ENCODE measurements around the gene ABCC1. TPM values are rescaled to one million over a fixed set of nuclear protein-coding genes. Genes with fewer than 3 reads are reported as not detected.

The ABCC1 gene
- total and polyA plus RNA-seq, 2 of the 8 experiments (the other 6 are each of a cell fraction or from before 2014, with no cell fraction given), result 42.6 to 66.8 TPM

GRCh38 chr16:16005721-16006120 lies 56.3 kb downstream of the ABCC1 start:
- POLR2A ChIA-PET (ENCODE audit: partially characterized antibody), result interaction anchor here (1.9 kb wide), 1 partner anchor 17 kb away, joined by 6 read pairs; no protein-coding TSS in a partner anchor
- no peak for DNase-seq (ENCODE audit: low read depth in 1 of 2, low spot score in 2 of 2)
- no peak for FAIRE-seq
- Histone ChIP-seq H3K79me2 (ENCODE audit: control insufficient read depth in 1 of 2, insufficient read depth in 2 of 2, low read length in 2 of 2) (peaks cover 0 to 49% of the 10 kb centered on the region in 2 experiments; a peak in 2 of 4 replicates), H3K18ac (ENCODE audit: extremely low read depth, low read length) (no peak overlapping the region), H2AFZ (ENCODE audit: low read length) (no peak overlapping the region), H3K79me1 (ENCODE audit: low read depth, low read length) (peaks cover 4% of the 10 kb centered on the region), H3K9me3 (ENCODE audit: insufficient read depth in 2 of 2, low read depth in 1 of 2, low read length in 1 of 2) (no peaks in the 10 kb centered on the region), H2BK15ac (ENCODE audit: low read length) (no peak overlapping the region), H4K91ac (replicated peaks; ENCODE audit: insufficient read length, low read length) (no peak overlapping the region), H2BK20ac (ENCODE audit: low read length) (no peak overlapping the region), H3K27ac (ENCODE audit: low read depth, low read length) (no peak overlapping the region), H3K56ac (replicated peaks; ENCODE audit: insufficient read length, low read depth, low read length) (no peak overlapping the region), H2BK12ac (ENCODE audit: low read depth, low read length) (no peak overlapping the region), H4K5ac (ENCODE audit: insufficient read length, low read depth, low read length) (no peak overlapping the region), H4K20me1 (replicated peaks in 1 of 2; ENCODE audit: control insufficient read depth in 1 of 2, insufficient read depth in 2 of 2, low read length in 2 of 2) (peaks cover 3 to 19% of the 10 kb centered on the region in 2 experiments), H3K4me3 (ENCODE audit: extremely low read depth in 1 of 4, insufficient read depth in 2 of 4, low read depth in 3 of 4, low read length in 4 of 4) (no peak overlapping the region), H2AK5ac (ENCODE audit: low read depth, low read length) (no peak overlapping the region), H4K8ac (ENCODE audit: extremely low read depth, insufficient read depth, low read length) (no peak overlapping the region), H3K23me2 (ENCODE audit: low read depth, low read length) (peaks cover 13% of the 10 kb centered on the region; the same call in 1 of the 2 replicates), H3K9ac (replicated peaks in 1 of 4; ENCODE audit: extremely low read depth in 1 of 4, low read depth in 3 of 4, low read length in 3 of 4) (no peak overlapping the region), H2BK5ac (ENCODE audit: low read depth, low read length) (no peak overlapping the region), H3K23ac (ENCODE audit: insufficient read length) (no peak overlapping the region), H3K14ac (ENCODE audit: insufficient read length) (no peak overlapping the region), H3K4ac (replicated peaks; ENCODE audit: insufficient read length, low read depth, low read length) (no peak overlapping the region), H3K36me3 (ENCODE audit: control insufficient read depth in 2 of 4, insufficient read depth in 4 of 4, low read length in 3 of 4) (peaks cover 2 to 17% (median 8%) of the 10 kb centered on the region in 4 experiments; a peak in 6 of 8 replicates), H3K27me3 (replicated peaks in 1 of 4; ENCODE audit: control insufficient read depth in 3 of 4, extremely low read depth in 1 of 4, insufficient read depth in 3 of 4, low read length in 3 of 4) (no peaks in the 10 kb centered on the region), H2BK120ac (replicated peaks; ENCODE audit: low read depth, low read length) (no peak overlapping the region), H3K4me1 (replicated peaks in 1 of 4; ENCODE audit: control insufficient read depth in 3 of 4, insufficient read depth in 4 of 4, low read length in 3 of 4) (no peaks in the 10 kb centered on the region), H3K4me2 (ENCODE audit: insufficient read depth in 1 of 2, low read depth in 2 of 2, low read length in 2 of 2) (no peak overlapping the region)
- WGBS, 2 experiments (ENCODE audit: extremely low coverage in 1 of 2, insufficient coverage in 1 of 2, insufficient read length in 1 of 2, insufficient replicate concordance in 2 of 2, low coverage in 1 of 2, low lambda C conversion rate in 2 of 2, missing lambda C conversion rate in 1 of 2), result 80% methylated on average over 8 of the region's 8 CpGs; no CpG with 5 or more reads in 1 of the 2 experiments
- no peak for TF ChIP-seq CREB1 (IDR thresholded peaks at IDR 0.05)
- no peak for TF ChIP-seq SIRT6 (IDR thresholded peaks at IDR 0.05; ENCODE audit: low read length)
- no peak for TF ChIP-seq KDM5A (IDR thresholded peaks at IDR 0.05; ENCODE audit: low read length)
- TF ChIP-seq EP300 (IDR thresholded peaks at IDR 0.05; ENCODE audit: borderline replicate concordance in 1 of 2, low read depth in 2 of 2, low read length in 2 of 2), result no peak
- TF ChIP-seq SIX5 (IDR thresholded peaks at IDR 0.05; ENCODE audit: low read depth, low read length), result no peak
- no peak for TF ChIP-seq ASH2L (IDR thresholded peaks at IDR 0.05; ENCODE audit: low read length)
- TF ChIP-seq, protein P1, sequence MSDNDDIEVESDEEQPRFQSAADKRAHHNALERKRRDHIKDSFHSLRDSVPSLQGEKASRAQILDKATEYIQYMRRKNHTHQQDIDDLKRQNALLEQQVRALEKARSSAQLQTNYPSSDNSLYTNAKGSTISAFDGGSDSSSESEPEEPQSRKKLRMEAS (IDR thresholded peaks at IDR 0.05), result no peak
- TF ChIP-seq RNF2 (IDR thresholded peaks at IDR 0.05; ENCODE audit: borderline replicate concordance, low read depth, low read length, missing control alignments, poor library complexity, severe bottlenecking), result no peak
- no peak for TF ChIP-seq TAF7 (optimal IDR thresholded peaks at IDR 0.05; ENCODE audit: borderline replicate concordance, low read depth, low read length)
- TF ChIP-seq SP1 (IDR thresholded peaks at IDR 0.05; ENCODE audit: low read depth, low read length), result no peak
- TF ChIP-seq MAFK (IDR thresholded peaks at IDR 0.05; ENCODE audit: low read depth, low read length), result no peak
- no peak for TF ChIP-seq RFX5 (IDR thresholded peaks at IDR 0.05; ENCODE audit: borderline replicate concordance, low read depth, low read length)
- CTCF ChIA-PET (ENCODE audit: partially characterized antibody), result no interaction called here
